A673 (cell line): ENCODE data around the gene NTS.

Experiments
- CTCF ChIP-seq: fragments of 300-800, 200-600 bp; sonication (generic); conservative IDR thresholded peaks from 2 replicates; pipeline ENCODE4 v1.5.1; 2017; ENCODE audit warnings: low read depth, mild to moderate bottlenecking, antibody characterized with exemption, low read length, moderate library complexity, mixed read lengths
- EZH2 ChIP-seq: fragments of 200-600 bp; sonication (generic); IDR thresholded peaks from 2 replicates; pipeline ENCODE4 v1.6.1; 2017; ENCODE audit warnings: borderline replicate concordance, low read depth, mild to moderate bottlenecking, mixed read lengths, antibody characterized with exemption, low read length; ENCODE audit not compliant: poor library complexity, severe bottlenecking

GRCh38 chr12:85927166-85927565 lies 53.1 kb downstream of the NTS start:
- TF ChIP-seq CTCF: no peak
- no peak for TF ChIP-seq EZH2
